CD4-positive, alpha-beta T cell treated with Interleukin-12 subunit alpha and Interleukin-12 subunit beta, for 1 hour (primary cell): Measurements from ENCODE around the gene FRK.
A peak's percentile ranks its signal among the peaks of the same experiment; 100 is the strongest.

Experiments
- DNase-seq: peaks from one replicate; pipeline ENCODE4 v3.0.0-alpha.2; 2020

Gene FRK

GRCh38 chr6:116033687-116034303, 26.9 kb downstream of the FRK start:
- no peak for DNase-seq

GRCh38 chr6:116030770-116031169, 29.9 kb downstream of the FRK start:
- DNase-seq = no peak

GRCh38 chr6:116029535-116029934, 31.2 kb downstream of the FRK start:
- DNase-seq = no peak

- DNase-seq = no peak
Observed at GRCh38 chr6:116028233-116028632, 32.5 kb downstream of the FRK start.

- no peak for DNase-seq
Observed at GRCh38 chr6:116027801-116028200, 32.9 kb downstream of the FRK start.

GRCh38 chr6:116025405-116025804, 35.3 kb downstream of the FRK start:
- no peak for DNase-seq

- no peak for DNase-seq
Observed at GRCh38 chr6:116022841-116023445, 37.7 kb downstream of the FRK start.

GRCh38 chr6:116020738-116021137, 40.0 kb downstream of the FRK start:
- DNase-seq = no peak

GRCh38 chr6:116019428-116019827, 41.3 kb downstream of the FRK start:
- DNase-seq = no peak

- DNase-seq = no peak
Observed at GRCh38 chr6:116018976-116019375, 41.7 kb downstream of the FRK start.

GRCh38 chr6:116017546-116018295, 43.0 kb downstream of the FRK start:
- no peak for DNase-seq

- no peak for DNase-seq
Observed at GRCh38 chr6:116016846-116017545, 43.7 kb downstream of the FRK start.

- no peak for DNase-seq
Observed at GRCh38 chr6:116015983-116016382, 44.7 kb downstream of the FRK start.

GRCh38 chr6:116015561-116015960, 45.1 kb downstream of the FRK start:
- DNase-seq = no peak

GRCh38 chr6:116012951-116013350, 47.7 kb downstream of the FRK start:
- DNase-seq = no peak

GRCh38 chr6:116012471-116012949, 48.2 kb downstream of the FRK start:
- DNase-seq = no peak

- no peak for DNase-seq
Observed at GRCh38 chr6:116011520-116011919, 49.2 kb downstream of the FRK start.

- DNase-seq = peak; percentile 48
Observed at GRCh38 chr6:116010790-116011401, 49.8 kb downstream of the FRK start.

GRCh38 chr6:116010386-116010785, 50.3 kb downstream of the FRK start:
- no peak for DNase-seq

- no peak for DNase-seq
Observed at GRCh38 chr6:116008470-116009243, 52.0 kb downstream of the FRK start.

- no peak for DNase-seq
Observed at GRCh38 chr6:116004841-116005815, 55.6 kb downstream of the FRK start.
